Skin of body (tissue), 2 donors: Measurements from ENCODE around the gene MCCD1. TPM values are rescaled to one million over a fixed set of nuclear protein-coding genes. Genes with fewer than 3 reads are reported as not detected.
"Not testable (repeated sequence)": the region's sequence is repeated elsewhere in the genome, so short reads cannot be mapped to it uniquely, and the experiment has no call there.

Experiments
- DNase-seq: peaks from one replicate; lab custom pipeline; 2025; lab: John Stamatoyannopoulos, UW
- total RNA-seq: library from RNA; depleted of rRNA; stranded (reverse); fragments of >200 nt; gene quantifications from one replicate; pipeline ENCODE4 v1.2.3, GENCODE V29; 2014

MCCD1 gene
- total RNA-seq, 1 donor from 2014 or later, result not detected

DNA sequence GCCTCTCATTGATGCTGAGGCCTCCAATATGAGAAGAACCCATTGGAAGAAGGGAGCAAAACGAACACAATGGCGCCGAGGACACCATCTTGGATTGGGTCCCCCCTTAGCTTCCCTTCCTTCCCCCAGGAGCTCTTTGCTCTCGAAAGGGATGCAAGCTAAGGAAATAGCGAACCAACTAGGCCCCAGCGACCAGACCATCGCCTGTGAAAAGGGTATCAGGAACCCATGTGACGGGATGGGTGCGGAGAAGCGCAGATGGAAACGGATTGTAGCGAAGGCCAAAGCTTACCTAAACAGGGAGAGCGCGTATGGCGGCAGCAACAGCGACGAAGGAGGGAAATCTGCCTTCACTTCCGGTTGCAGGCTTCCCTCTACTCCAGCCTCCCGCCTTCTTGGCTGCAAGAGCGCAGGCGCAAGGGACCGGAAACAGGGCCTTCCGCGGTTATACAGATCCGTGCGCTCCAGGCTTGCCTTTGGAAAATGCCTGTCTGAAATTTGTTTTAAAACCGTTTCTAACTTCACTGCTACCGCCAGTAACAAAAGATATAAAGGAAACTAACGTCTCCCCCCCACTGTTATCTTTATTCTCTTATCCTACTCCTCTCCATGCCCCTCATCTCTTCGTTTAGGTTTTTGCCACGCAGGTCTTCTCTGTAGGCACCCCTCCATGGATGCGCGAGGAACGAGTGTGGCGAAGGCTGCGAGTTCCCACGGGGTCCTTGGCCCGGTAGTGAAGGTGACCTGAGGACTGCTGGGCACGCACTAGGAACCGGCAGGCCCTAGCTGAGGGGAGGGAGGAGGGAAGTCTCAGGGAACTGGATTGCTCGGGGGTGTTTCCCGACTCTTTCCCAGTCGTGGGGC is 13.1 kb downstream of the MCCD1 start, which contains the start of gene DDX39B:
DDX39B (minus strand) TSS at position 346 of the 864 bp plus-strand sequence. CDS start 1,471 bp downstream, outside the sequence.
- peak; percentile 98 for DNase-seq

- no peak for DNase-seq
Measured at GRCh38 chr6:31543639-31544038, 14.9 kb downstream of the MCCD1 start.

- no peak for DNase-seq
Measured at GRCh38 chr6:31544676-31545075, 15.9 kb downstream of the MCCD1 start.

- DNase-seq, result no peak
Measured at GRCh38 chr6:31545291-31545690, 16.5 kb downstream of the MCCD1 start.

- DNase-seq, result peak; percentile 89
Measured at GRCh38 chr6:31546339-31546957, 17.7 kb downstream of the MCCD1 start, which contains the start of gene ATP6V1G2. Gene ATP6V1G2 (minus strand): TSS chr6:31546608. CDS start chr6:31546559, 49 bp downstream.

DNA sequence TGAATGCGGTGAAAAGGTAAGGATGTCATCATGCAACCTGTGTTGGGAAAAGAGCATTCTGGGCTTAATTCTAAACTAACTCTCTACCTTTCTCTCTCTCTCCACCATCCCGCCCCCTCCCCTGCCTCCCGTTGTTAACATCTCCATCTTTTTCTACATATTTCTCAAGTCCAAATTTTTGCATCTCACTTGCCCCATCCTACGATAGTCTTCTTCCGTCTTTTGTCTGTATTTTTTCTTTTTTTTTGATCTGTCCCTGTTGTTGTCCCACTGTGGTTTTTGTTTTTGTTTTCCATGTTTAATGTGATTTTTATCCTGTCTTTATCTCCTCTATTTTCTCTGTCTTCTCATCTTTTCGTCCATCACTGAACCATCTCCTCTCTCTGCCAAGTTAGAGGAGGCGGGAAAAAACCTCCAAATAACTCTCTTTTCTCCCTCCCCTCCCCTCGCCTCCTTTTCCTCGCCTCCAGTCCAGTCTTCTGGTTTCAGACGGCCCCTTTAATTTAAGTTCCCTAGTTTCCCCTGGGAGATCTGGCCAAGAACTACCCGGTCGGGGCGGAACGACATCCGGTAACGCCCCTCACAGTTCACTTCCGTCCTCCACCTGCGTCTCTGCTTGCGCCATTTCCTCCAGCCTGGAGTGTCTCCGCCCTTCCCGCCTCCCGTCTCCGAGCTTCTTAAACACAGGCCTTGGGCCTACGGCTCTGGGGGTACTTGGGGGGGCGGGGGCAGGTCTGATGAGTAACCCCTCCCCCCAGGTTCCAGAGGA is 18.4 kb downstream of the MCCD1 start, which contains the start of gene NFKBIL1:
NFKBIL1 (plus strand) TSS at position 651 of the 769 bp plus-strand sequence; CDS start at position 738, 87 bp downstream.
- DNase-seq, result peak; percentile 98

DNA sequence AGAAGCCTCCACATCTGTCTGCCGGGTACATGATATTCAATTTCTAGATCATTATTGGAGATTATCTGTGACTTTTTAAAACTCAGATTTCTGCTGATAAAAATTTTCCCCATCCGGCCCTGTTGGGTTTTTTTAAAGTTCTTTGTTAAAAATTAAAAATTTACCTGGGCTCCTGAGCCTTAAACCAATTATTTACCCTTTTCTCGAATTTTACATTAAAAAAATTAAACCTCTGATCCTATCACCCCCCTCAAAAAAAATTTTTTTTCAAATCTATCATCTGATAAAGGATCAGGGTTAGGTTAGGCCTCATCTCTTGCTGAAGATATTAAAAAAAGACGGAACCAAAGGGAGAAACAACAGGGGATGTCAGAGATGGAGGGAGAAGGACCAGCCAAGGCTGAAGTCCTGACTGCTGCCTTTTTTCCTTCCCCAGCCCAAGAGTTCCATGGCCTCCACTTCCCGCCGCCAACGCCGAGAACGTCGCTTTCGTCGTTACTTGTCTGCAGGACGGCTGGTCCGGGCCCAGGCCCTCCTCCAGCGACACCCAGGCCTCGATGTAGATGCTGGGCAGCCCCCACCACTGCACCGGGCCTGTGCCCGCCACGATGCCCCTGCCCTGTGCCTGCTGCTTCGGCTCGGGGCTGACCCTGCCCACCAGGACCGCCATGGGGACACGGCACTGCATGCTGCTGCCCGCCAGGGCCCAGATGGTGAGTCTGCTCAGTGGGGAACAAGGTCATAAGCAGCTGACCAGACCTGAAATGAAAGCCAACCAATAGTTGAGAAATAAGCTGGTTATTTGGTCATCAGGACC is 19.2 kb downstream of the MCCD1 start:
- no peak for DNase-seq

DNA sequence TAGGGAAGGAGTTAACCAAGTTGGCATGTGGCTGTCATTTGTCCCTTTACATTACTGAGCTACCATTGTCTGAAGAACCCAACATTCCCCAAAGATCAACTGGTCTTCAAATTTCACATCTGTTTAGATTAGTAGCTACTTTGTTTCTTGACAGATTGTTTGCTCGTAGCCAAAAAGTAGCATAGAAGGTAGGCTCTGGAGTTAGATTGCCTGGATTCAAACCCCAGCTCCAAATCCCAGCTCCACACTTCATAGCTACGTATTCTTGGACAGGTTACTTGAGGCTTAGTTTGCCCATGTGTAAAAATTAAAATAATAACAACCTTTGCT is 19.7 kb downstream of the MCCD1 start:
- DNase-seq, result no peak

GRCh38 chr6:31551371-31551770 is 22.6 kb downstream of the MCCD1 start:
- not testable (repeated sequence) for DNase-seq

GRCh38 chr6:31556307-31556706 is 27.5 kb downstream of the MCCD1 start:
- no peak for DNase-seq

DNA sequence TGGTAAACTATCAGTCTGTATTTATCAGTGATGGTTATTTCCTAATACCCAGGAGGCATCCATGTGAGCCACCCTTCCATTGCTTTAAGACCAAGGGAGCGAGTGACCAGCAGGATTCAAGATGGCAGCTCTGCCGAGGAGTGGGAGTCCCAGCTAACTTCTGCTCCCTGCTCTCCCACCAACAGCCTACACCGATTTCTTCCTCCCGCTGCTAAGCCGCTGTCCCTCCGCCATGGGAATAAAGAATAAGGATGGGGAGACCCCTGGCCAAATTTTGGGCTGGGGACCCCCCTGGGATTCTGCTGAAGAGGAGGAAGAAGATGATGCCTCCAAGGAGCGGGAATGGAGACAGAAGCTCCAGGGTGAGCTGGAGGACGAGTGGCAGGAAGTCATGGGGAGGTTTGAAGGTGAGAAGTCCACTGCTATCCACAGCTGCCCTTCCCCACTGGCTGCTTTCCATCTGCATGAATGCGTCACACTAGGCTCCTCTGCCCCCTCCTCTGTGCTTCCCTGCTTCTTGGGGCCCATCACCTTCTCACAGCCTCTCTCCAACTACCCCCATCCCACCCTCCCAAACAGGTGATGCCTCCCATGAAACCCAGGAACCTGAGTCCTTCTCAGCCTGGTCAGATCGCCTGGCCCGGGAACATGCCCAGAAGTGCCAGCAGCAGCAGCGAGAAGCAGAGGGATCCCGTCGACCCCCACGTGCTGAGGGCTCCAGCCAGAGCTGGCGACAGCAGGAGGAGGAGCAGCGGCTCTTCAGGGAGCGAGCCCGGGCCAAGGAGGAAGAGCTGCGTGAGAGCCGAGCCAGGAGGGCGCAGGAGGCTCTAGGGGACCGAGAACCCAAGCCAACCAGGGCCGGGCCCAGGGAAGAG is 28.9 kb downstream of the MCCD1 start:
- DNase-seq, result no peak

GRCh38 chr6:31558318-31558625 is 29.5 kb downstream of the MCCD1 start:
- no peak for DNase-seq

DNA sequence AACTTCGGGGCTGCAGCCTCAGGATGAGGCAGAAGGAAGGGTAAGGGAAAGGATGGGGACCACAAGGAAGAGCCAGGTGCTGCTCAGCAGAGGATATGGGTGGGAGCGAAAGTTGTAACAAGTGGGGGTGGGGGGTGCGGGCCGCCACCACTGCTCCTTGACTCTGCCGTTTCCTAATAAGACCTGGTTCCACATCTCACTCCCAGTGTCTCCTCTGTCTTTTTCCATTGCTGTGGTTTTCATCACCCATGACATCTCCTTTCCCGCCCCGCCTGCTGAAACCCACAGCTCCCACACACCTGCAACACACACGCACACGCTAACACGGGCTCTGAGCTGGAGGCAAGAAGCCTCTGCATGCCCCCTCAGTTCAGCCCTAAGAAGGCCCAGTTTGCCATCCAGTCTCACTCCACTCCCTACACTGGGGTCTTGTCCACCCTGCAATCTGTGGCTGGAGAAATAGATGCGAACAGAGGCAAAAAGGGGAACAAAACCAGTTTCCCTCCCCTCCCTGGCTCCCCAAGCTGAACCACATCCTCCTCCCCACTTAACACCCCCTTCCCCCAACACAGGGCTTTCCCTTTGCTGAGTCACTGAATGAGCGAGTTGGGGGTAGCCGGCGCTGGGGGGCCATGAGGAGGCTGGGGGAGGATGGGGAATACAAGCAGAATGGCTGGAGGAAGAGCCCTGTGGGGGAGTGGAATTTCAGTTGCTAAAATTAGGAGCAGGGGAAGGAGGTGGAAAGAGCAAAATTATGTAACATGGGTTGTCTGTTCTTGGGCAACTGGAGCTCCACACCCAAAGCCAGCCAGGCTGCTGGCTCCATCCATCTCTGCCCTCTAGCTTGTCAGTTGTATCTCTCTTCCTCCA is 30.1 kb downstream of the MCCD1 start:
- DNase-seq, result no peak

DNA sequence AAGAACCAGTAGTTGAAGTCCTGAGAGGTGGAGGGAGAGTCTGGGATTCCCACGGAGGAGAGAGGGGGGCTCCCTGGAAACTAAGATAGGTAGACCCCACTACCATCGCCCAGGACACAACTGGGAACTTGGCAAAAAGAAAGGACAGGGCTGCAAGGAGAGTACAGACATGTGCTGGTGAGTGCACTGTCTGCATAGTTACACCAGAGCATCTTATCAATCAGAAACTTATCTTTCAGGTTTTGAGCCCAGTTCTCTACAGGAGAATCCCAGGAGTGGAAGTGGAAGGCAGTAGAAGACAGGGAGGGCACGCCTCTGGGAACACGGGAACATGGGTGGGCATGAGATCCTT is 30.8 kb downstream of the MCCD1 start:
- DNase-seq, result no peak

DNA sequence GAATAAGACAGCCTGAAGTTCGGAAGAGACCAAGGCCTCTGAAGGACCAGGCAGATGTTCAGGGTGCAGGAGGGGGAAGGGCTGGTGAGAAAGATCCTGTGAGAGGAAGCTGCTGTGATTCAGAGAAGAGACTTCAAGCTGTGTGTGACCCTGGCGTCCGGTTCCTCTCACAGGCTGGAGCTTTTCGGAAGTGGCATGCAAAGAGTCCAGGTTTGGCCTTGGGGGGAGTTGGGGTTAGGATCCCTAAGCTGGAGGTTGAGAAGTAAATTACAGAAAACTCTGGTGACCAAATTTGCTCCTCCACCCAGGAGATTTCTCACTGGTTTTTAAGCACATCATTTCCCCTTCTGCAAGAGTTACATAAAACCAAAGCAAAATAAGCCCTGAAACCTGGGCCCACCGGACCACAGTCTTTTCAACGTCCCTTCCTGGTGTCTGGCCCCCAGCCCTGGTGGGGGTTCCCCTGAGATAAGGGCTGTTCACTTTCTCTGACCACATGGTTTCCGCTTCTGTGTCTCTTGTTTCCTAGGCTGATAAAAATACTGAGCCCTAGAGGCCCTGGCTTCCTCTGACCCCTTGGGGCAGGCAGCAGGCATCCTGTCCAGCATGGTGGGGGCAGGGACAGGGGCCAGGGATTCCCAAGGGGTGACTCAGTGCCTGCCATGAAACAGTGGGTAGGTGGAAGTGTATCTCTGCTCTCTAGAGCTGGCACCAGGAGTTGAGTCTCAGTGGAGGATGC is 31.4 kb downstream of the MCCD1 start:
- DNase-seq, result peak; percentile 33

DNA sequence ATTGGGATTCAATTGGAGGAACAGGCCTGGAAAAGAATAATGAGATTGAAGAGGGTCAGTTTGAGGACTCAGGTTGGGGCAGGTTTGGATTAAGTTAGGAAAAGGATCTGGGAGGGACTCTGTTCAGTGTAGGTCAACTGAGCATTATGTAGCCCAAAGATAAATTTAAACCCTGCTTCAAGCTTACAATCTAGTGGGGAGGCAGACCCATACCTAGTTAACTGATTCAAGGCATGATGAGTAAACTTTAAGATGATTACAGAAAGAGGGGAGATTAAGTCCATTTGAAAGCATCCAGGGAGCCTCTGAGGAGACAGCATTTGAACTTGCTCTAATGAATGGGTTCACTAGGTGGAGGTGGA is 31.9 kb downstream of the MCCD1 start:
- no peak for DNase-seq

GRCh38 chr6:31567531-31568370 is 39.0 kb downstream of the MCCD1 start:
- DNase-seq, result no peak

DNA sequence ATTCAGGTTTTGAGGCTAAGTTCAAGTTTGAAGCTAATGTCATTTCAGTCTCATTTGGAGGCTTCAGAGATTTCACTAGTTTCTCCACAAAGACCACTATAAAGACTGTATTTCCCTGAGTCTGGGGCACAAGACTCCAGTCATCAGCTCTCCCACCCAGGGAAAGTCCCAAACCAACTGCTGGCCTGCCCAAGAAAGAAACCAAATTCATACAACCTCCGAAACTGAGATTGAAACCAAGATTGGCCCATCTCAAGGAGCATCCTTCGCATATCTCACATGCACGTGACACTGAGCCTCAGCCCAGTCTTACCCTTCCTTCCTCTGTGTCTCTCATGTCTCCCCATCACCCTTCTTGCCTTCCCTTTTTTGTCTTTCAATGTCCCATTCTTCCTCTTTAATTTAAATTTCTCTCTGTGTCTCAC is 39.8 kb downstream of the MCCD1 start:
- no peak for DNase-seq
